GM19240 (cell line): ENCODE data around the gene RFK.
"Not testable (repeated sequence)": the region's sequence is repeated elsewhere in the genome, so short reads cannot be mapped to it uniquely, and the experiment has no call there.

ENCODE experiments used
- DNase-seq: peaks from one replicate; pipeline ENCODE4 v3.0.0; 2011; ENCODE audit warnings: low spot score; ENCODE audit not compliant: insufficient read length

The RFK gene

GRCh38 chr9:76394195-76394959 lies at the start of gene RFK:
RFK (minus strand) TSS chr9:76394426; CDS start chr9:76394171, 255 bp downstream.
- peak; percentile 47 for DNase-seq

GRCh38 chr9:76443887-76444286 lies 49.7 kb upstream of the RFK start:
- DNase-seq = no peak

DNA sequence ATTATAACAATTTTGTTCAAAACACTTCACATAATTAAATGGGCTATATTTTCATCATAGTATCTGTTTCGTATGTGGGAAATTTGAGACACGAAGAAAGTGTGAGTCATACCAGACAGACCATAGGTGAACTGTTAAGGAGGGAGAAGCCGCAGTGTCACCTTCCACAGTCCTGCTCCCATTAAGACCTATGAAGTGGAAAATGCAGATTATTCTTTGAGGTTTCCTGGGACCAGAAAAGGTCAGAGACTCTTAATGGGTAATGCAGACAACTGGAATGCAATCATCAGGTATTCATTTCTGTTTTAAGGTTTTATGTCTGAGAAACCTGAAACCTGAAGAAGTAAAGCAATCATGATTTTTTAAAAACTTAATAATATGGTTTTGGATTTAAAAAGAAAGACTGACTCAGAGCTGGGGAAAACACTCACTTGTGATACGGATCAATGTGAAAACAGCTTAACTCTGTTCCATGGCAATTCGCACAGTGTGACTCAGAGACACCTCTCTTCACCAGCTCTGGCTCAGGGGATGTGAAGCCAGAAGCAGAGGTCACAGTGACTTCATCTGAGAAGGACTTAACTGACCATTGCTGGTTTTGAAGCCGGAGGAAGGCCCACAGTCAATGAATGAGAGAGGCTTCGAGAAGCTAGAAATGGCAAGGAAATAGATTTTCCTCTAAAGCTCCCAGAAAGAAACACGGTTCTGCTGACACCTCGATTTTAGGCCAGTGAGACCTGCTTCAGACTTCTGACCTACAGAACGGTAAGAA lies 47.5 kb upstream of the RFK start:
- no peak for DNase-seq

- DNase-seq = no peak
Observed at GRCh38 chr9:76438841-76439588, 44.8 kb upstream of the RFK start.

- DNase-seq = not testable (repeated sequence)
Observed at GRCh38 chr9:76437017-76437699, 42.9 kb upstream of the RFK start.

DNA sequence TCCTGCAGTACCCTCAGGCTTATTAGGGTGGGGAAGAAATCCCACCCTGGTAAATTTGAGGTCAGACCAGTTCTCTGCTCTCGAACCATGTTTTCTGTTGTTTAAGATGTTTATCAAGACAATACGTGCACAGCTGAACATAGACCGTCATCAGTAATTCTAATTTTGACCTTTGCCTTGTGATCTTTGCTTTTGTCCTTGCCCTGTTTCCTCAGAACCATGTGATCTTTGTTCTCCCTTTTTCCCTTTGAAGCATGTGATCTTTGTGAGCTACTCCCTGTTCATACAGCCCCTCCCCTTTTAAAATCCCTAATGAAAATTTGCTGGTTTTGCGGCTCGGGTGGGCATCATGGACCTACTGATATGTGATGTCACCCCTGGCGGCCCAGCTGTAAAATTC lies 40.7 kb upstream of the RFK start:
- DNase-seq = not testable (repeated sequence)

GRCh38 chr9:76433836-76434235 lies 39.6 kb upstream of the RFK start:
- no peak for DNase-seq

DNA sequence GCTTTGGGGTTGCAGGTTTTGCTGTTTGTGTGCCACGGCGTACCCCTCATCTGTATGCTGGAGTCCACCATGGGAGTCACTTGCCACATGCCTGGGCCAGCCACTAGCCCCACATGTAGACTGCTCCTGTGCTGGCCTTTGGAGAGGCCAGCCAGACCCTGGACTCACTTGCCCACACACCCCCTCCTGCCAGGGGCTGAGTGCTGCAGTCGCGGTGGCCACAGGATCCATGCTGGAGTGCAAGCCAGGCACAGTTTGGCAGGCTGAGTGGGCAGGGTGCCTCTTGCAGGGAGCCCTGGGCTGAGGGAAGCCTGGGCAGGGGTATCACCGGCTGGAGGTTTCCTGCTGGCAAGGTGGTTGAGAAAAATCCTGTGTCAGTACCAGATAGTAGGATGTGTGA lies 39.2 kb upstream of the RFK start:
- DNase-seq = no peak

- DNase-seq = no peak
Observed at GRCh38 chr9:76431601-76432000, 37.4 kb upstream of the RFK start.

GRCh38 chr9:76426807-76427419 lies 32.7 kb upstream of the RFK start:
- no peak for DNase-seq

DNA sequence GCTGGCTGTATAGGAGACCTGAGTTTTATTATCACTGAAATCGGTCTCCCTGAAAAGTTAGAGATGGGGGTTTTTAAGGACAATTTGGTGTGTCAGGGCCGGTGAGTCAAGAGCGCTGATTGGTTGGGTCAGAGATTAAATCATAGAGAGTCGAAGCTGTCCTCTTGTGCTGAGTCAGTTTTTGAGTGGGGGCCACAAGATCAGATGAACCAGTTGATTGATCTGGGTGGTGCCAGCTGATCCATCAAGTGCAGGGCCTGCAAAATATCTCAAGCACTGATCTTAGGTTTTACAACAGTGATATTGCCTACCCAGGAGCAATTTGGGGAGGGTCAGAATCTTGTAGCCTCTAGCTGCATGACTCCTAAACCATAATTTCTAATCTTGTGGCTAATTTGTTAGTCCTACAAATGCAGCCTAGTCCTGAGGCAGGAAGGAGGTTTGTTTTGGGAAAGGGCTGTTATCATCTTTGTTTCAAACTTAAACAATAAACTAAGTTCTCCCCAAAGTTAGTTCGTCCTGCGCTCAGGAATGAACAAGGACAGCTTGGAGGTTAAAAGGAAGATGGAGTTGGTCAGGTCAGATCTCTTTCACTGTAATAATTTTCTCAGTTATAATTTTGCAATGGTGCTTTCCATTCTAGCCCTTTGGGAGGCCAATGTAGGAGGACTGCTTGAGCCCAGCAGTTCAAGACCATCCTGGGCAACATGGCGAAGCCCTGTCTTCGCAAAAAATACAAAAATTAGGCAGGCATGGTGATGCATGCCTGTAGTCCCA lies 31.6 kb upstream of the RFK start:
- DNase-seq = no peak

DNA sequence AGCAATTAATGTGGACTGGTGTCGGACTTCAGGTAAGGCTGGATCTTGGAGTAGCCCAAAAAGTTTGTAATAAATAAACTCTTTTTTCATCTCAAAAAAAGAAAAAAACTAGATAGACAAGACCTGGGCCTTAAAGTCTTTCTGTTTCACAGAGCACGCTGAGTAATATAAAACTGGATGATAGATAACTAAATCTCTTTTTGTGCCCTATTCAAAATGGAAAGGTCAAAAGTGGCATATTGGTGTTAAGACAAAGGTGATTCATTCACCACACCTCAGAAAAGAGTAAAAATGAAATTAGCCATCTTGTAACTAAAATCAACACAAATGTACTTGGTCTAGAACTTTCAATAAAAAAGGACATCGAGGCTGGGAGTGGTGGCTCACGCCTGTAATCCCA lies 30.3 kb upstream of the RFK start:
- DNase-seq = no peak

- DNase-seq = no peak
Observed at GRCh38 chr9:76423216-76424177, 29.3 kb upstream of the RFK start.

- no peak for DNase-seq
Observed at GRCh38 chr9:76419782-76420380, 25.7 kb upstream of the RFK start.

- DNase-seq = no peak
Observed at GRCh38 chr9:76417394-76417793, 23.2 kb upstream of the RFK start.

DNA sequence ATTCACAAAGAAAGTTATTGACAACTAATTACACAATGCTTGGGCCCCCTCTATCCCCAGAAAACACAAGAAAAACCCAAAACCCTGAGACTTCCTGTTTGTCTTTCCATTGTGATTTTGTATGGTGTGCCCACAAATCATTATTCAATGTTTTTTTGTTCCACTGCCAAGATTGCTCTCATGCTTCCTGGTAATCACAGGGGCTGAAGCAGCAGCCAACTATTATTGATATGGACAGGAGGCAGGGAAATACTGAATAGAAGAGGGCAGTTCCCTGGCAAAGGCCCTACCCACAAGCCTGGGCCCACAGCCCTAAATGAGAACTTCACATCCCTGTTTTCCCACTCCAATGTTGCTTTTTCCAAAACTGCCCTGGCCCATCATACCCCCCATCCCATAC lies 21.5 kb upstream of the RFK start:
- no peak for DNase-seq

DNA sequence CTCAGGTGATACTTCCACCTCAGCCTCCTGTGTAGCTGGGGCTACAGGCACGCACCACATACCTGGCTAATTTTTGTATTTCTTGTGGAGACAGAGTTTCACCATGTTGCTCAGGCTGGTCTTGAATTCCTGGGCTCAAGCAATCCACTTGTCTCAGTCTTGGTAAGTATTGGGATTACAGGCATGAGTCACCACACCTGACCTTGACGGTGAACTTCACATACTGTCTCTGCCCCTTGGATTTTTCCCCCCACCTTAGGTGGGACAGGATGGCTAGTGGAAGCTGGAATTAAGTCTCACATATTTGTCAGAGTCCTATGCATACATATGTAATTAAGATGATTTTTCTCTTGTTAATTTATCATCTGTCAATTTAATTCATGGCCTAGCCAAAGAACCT lies 20.9 kb upstream of the RFK start:
- no peak for DNase-seq

DNA sequence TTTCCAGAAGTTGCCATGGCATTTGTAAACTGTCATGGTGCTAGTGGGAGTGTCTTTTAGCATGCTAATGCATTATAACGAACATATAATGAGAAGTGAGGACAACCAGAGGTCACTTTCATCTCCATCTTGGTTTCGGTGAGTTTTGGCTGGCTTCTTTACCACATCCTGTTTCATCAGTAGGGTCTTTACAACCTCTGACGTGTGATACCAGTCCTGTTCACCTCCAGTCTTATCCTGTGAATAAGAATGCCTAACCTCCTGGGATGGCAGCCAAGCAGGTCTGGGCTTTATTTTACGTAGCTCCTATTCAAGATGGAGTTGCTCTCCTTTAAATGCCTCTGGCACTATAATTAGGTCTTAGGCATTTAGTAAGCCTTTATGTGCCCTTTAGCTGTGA lies 20.4 kb upstream of the RFK start:
- DNase-seq = no peak

- no peak for DNase-seq
Observed at GRCh38 chr9:76413658-76414057, 19.4 kb upstream of the RFK start.
